Stimulated activated CD4-positive, alpha-beta T cell treated with anti-CD3 and anti-CD28 coated beads, Interleukin-12 subunit alpha, Interleukin-12 subunit beta, amount 100 ng/mL, for 48 hours (primary cell): ENCODE measurements around the gene ZBTB21.

Experiments
- DNase-seq, 3 donors: peaks; one replicate each; pipeline ENCODE4 v3.0.0-alpha.2; 2020; ENCODE audit warnings: low read depth in 2 of 3, low spot score in 1 of 3

The ZBTB21 gene

DNA sequence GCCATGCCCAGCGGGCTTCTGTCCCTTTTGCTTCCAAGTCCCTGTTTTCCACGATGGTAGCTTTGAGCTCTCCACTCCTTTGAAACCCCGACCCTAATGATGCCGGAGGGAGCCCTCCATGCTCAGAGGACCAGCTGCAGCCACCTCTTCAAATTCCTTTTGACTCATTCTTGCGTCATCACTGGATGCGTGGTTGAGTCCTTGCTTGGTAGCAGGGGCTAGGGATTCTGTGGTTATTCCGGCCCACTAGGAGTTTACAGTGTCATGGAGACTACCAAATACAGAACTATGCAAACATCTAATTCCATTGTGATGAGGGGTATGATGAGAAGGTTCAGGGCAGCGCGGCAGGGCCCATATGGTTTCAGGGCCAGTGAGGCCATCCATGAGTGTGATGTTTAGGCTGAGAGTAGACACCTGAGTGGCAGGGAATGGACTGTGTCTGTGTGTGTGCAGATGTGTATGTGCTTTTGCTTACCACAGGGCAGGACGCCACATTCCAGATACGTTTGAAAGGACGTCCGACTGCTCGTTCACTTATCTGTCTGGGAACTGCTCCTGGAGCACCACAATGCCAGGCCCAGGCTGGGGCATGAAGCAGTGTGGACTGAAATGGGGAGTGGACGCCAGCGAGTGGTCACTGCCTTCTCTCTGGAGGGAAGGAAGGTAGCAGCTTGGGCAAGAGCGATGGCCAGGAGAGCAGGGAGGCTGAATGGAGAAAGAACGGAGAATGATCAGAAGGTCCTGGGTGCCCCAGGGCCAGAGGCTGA lies 30.4 kb upstream of the ZBTB21 start:
- DNase-seq: no peak

DNA sequence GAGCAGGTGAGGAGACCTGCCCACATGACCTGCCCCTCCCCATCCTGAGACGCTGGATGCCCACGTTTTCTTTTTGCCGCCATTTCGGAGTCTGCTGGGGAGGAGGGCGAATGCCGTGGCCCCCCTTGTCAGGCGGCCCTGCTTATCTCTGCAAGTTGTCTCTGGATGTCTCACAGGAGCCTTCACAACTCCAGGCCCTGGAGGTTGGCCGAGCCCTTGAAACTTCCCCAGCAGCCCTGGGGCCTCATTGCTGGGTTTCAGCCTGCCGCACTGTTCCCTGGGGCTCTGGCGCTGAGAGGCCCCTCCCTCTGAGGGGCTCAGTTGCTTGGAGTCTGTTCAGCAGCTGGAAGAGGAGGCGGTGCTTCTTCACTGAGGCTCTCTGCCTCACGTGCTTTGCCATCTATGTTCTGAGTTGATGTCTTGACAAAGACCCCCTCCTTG lies 29.8 kb upstream of the ZBTB21 start:
- DNase-seq: no peak

DNA sequence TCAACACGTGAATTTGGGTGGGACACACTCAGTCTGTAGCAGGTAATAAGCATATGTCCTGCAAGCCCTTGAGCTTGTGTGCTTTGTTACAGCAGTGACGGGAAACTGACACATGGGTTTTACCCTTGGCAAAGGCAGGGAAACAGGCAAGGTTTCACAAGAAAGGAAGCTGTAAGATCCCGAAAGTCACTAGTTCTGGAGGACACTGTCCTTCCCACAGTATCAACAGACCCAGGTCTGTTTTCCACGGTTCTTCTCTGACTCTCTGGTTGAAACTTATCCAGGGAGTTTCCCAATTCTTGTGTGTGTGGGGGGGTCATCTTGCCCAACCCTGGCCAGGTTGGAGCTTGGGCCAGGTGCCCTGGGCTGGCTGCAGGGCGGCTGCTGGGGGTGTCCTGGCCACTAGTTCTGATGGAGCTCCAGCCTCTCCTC lies 29.3 kb upstream of the ZBTB21 start:
- DNase-seq: no peak

DNA sequence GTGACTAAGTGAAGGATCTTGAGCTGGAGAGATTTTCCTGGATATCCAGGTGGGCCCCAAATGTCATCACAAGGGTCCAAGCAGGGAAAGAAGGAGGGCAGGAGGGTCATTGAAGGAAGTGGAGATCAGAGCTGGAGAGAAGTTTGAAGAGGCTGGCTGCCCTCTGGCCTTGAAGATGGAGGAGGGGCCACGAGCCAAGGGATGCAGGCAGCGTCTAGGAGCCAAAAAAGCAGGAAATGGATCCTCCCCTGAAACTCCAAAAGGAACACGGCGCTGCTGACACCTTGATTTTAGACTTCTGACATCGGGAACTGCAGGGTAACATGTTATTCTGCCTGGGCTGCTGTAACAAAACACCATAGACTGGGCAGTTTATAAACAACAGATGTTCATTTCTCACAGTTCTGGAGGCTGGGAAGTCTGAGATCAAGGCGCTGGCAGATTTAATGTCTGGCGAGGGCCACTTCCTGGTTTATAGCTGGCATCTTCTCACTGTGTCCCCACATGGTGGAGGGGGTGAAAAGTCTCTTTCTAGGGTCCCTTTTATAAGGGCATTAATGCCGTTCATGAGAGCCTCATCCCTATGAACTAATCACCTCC lies 28.8 kb upstream of the ZBTB21 start:
- DNase-seq: no peak

DNA sequence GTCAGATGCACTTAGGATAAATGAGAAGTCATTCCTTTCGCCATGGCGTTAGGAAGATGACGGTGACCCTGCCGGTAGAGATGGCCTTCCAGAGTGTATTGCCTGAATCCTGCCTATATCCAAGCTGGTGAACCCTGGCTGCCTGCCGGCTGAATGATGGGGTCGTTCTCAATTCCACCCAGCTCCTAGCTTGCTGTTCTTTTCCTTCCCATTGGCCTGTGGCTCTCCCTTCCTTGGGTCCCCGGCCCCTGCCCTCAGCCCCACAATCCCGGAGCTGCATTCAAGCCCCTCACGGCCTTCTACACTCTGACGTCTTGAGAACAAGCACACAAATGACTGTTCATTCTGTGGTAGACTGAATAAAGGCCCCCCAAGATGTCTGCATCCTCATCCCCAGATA lies 28.2 kb upstream of the ZBTB21 start:
- no peak for DNase-seq

DNA sequence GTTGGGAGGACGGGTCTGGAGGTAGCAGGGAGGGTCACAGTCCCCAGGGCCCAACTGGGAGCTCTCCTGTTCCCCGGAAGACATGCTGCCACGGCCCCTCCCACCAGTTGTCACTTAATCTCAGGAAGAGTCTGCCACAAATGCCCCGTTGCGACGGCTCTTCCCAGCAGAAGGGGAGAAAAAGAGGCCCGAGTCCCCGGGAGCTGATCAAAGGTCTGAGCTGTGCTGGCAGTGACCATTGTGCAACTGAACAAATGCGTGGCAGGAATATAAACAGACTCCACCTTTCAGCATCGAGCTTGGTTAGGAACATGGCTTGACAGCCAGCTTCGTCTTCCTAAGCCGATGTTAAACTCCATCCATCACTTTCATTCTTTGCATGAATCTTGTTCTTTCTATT lies 27.8 kb upstream of the ZBTB21 start:
- DNase-seq: no peak

DNA sequence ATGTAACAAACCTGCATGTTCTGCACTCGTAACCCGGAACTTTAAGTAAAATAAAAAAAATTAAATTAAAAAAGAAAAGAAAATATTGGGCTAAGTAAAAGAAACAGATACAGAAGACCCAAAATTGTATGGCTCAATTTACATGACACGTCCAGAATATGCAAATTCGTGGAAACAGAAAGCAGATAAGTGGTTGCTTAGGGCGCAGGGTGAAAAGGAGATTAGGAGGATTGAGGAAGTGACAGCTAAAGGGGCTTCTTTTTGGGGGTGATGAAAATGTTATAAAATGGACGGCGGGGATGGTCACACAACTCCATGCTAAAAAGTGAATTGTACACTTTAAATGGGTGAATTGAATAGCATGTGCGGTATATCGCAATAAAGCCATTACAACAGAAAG lies 27.4 kb upstream of the ZBTB21 start:
- no peak for DNase-seq

DNA sequence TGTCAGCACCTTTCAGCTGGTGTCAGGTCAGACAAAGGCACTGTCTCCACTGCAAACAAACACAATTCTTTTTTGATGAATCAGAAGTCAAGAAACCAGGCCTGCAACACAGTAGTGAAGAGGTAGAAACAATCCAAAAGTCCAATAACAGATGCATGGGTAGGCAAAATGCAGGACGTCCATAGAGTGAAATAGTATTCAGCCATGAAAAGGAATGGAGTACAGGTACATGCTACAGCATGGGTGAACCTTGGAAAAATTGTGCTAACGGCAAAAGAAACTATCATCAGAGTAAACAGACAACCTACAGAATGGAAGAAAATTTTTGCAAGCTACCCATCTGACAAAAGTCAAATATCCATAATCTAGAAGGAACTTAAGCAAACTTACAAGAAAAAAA lies 26.2 kb upstream of the ZBTB21 start:
- no peak for DNase-seq

DNA sequence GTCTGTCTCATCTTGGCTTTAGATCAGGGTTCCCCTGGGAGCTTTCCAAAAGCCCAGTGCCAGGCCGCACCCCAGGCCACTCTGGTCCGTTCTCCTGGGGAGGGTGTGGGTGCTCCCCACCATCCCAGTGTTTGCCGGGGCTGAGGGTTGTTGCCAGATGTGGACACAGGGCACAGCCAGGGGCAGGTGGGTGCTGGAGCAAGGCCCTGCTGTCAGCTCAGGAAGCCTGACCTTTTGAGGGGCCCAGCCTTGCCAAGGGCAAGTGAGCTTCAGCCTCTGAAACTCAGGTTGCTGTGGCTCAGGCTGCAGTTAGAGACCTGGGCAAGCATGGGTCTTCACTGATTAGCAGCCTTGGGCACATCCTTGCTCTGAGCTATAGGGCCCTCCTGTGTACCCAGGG lies 22.8 kb upstream of the ZBTB21 start:
- DNase-seq: no peak

DNA sequence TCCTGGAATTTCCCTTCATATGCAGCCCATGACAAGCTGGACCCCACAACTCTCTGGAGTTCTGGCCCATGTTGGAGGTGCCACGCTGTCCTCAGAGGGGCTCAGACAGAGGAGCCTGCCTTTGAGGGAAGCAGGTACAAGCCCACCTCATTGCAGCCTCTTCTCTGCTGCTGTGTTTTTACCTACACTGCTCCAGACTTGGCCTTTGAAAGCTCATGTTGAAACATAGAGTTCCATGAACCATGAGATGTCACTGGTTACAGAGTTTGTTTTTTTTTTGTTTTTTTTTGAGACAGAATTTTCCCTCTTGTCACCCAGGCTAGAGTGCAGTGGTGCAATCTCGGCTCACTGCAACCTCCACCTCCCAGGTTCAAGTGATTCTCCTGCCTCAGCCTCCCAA lies 22.1 kb upstream of the ZBTB21 start:
- DNase-seq: no peak

DNA sequence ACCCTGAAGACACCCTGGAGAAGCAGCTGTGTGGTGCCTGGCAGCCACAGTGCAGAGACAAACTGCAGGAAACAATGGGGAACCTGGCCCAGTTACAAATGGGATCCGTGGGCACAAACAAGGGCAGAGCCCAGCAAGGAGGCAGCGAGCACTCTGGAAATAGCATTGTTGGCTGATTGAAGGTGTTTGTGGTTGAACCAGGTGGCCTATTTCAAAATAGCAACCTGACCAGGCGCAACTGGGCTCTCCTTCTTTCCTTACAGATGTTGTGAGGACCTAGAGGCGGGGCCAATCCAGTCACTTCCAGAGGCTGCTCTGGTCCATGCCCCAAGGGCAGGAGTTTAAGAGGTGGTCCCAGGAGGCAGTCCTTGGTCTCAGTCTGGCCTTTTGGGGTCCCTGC lies 21.7 kb upstream of the ZBTB21 start:
- no peak for DNase-seq

DNA sequence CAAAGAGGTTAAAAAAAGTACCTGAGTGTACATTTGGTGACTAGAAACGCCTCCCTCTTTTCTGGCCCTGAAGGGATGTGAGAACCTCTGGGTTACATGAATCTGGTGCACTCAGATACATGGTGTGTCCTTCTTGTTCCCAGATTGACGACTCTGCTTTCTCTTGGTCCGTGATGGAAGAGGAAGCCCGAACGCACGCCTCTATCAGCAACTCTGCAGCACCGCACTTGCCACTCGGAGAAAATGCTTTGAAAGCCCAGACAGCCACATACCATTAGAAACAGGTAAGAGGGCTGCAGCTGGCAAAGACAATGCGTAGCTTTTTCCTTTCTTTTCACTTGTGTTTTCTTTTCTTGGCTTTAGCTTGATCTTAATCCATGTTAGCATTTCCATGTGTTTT lies 21.1 kb upstream of the ZBTB21 start:
- DNase-seq: no peak

DNA sequence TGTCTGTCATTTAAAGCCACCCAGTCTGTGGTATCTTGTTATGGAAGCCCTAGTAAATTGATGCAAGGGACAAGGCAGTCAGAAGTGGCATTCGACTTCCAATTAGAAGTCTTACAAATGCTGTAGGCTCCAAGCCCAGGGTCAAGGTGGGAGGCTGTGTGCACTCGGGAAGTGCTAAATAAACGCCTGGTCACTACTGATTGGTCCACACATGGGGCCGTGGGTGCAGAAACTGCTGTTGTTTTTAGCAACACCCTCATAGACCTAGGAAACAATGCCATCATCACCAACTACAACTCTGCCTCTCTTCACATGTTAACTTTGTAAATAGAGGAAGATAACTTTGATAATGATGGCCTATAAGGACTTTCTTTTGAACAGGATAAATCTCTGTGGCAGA lies 20.2 kb upstream of the ZBTB21 start:
- DNase-seq: no peak

DNA sequence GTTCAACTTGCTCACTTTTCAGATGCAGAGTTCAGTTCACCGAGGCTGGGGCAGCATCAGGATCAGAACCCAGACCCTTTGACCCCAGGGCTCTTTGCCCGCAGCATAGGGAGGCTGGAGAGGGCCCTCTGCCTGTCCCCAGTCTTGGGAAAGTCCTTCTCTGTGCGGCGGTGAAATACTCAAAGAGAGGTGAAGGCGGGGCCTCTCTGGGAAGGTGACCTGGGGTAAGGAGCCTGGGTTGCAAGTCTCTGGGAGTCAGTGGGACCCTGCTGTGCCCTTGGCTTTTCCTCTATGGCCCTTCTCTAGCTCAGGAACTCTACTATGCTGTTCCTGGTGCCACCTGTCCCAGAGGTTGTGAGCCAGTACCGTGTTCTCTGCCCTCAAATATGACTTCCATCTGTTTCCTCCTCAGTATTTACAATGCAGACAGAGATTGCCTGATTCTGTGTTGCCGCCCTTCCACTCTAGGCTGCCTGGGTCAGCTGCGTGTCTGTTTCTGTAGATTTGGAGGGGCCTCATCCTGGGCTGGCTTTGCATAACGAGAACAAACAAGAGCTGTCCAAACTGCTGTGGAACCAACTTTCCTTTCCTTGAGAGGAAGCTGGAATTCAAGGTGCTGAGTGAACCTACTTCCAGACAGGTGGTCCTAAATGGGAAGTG lies 18.7 kb upstream of the ZBTB21 start:
- DNase-seq: no peak

DNA sequence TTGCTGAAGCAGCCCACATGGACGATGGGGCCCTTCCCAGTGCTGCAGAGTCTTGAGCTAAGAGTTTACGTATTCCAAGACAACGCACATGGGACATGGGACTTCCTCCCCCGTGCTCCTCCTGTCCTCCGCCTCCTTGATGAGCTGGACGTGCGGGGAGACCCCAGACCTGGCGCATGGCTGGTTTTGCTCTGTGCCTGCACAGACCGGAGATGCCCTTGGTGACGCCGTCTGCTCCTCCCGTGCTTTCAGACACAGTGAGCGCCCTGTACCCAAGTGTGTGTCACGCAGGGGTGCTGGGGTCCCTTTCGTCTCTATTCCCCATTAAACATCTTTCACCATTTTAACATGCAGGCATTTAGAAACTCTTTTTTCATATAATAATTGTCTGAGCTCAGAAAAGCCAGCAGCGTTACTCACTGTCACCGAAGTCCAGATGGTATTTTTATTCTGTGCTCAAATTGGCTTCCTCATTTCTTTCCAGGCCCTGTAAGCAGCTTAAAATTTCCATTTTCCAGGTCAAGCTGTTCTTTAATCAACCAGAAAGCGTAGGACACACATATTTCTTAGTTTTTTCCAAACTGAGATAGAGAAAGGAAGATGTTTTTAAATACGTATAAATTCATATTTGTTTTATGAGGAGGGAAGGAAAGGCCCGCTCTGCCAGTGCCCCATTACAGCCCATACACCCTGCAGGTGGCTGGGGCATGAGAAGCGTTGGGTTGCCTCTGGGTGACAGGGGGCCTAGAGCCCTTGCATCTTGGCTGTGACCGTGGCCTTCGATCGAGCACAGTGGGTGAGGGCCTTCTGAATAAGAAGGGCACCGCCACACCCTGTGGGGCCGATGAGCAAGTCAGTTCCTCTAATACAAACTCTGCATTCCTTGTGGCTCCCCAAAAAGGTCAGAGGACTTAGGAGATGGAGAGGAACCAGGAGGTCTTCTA lies 17.9 kb upstream of the ZBTB21 start:
- DNase-seq: no peak

DNA sequence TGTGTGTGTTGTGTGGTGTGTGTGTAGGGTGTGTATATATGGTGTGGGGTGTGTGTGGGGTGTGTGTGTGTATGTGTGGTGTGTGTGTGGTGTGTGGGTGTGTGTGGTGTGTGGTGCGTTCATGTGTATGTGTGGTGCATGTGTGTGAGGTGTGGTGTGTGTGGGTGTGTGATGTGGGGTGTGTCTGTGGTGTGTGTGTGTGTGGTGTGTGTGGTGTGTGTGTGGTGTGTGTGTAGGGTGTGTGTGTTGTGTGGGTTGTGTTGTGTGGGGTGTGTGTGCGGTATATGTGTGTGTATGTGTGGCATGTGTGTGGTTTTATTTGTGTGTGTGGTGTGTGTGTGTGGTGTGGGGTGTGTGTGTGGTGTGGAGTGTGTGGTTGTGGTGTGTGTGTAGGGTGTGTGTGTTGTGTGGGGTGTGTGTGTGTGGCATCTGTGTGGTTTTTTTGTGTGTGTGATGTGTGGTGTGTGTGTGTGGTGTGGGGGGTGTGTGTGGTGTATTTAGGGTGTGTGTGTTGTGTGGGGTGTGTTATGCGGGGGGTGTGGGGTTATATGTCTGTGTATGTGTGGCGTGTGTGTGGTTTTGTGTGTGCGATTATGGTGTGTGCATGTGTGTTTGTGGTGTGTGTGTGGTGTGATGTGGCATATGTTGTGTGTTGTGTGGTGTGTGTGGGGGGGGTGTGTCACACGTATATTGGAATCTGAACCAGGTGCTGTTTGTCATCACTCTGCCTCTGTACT lies 17.1 kb upstream of the ZBTB21 start:
- no peak for DNase-seq

DNA sequence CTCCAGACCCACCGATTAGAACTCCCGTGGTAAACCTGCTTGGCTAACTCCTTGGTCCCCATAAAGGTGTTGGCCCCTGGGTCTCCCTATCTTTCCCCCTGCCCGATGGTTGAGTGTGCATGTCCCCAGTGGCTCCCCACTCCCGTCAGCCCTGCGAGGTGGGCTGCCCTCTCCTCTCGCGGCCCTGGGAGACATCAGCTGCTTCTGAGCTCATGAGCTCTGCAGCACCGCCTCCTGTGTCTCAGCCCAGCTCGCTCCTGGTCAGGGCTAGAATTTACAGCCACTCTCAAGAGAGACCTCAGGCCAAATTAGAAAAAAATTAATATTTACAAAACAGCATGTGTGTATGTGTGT lies 15.9 kb upstream of the ZBTB21 start:
- DNase-seq: no peak

DNA sequence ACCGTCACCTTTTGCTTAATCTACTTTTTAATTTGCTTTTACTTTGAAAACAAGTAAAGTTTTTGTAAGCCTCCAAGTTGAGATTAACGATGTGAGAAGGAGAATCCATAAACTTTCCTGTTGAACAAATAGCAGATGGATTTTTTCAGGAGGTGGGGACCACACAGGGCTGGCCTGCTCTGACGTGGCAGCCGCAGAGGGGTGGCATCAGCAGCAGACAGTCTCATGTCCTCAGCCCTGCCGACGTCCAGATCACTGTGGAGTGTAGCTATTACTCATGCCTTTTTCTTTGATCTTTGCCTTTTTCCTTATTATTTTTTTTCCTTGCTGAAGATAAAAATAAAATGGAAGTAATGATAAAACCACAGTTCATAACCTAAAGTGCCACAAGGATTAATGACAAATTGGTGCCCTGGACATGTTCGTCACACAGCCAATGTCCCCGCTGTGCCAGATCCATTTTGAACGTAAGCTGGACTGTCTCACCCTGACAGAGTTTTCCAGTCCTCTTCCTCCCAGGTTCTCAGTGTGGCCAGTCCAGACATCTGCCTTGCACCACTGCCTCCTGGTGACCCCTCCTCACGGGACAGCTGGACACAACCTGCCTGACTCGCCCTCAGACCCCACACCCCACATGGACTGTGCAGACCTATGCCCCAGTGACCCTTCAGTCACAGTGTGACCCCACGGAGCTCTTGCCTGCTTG lies 15.4 kb upstream of the ZBTB21 start:
- DNase-seq: no peak

DNA sequence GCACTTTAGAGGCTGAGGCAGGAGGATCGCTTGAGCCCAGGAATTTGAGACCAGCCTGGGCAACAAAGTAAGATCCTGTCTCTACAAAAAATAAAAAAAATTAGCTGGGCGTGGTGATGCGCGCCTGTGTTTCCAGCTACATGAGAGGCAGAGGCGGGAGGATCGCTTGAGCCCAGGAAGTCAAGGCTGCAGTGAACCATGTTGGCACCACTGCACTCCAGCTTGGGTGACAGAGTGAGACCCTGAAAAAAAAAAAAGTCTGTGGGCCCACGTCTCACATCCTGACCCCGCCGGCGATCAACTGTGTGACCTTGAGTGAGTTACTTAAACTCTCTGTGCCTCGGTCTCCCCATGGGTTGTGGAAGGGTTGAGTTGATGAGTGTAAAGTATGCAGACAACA lies 12.7 kb upstream of the ZBTB21 start:
- no peak for DNase-seq

DNA sequence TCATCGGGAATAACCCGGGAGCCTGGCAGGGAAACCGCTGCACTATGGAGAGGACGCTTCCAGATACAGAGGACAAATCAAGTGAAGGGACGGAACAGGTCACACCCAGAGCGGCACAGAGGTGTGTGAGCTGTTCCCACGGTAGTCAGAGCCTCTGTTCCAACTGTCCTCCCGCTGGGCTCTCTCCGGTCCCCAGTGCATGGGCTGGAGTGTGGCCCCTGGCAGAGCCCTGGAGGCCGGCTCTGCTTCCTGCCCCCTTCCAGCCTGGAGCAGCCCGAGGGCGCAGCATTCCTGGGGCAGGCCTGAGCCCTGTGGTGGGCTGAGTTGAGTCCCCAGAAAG lies 11.9 kb upstream of the ZBTB21 start:
- no peak for DNase-seq
